DOHH2 (cell line): ENCODE data around the gene PNMA8C.
"Not testable (repeated sequence)": the region's sequence is repeated elsewhere in the genome, so short reads cannot be mapped to it uniquely, and the experiment has no call there.

Experiments
- H3F3A ChIP-seq: fragments of 200-600 bp; sonication (generic), shearing (Covaris generic); 2 replicates; pipeline ENCODE4 v1.6.0; 2016; ENCODE audit warnings: antibody characterized with exemption, mild to moderate bottlenecking; ENCODE audit not compliant: control insufficient read depth, insufficient read depth
- H3K27ac ChIP-seq: fragments of 200-600 bp; sonication (generic); 2 replicates; pipeline ENCODE4 v1.5.1; 2014; ENCODE audit warnings: low read depth, mild to moderate bottlenecking, low read length, moderate library complexity
- H3K27me3 ChIP-seq: fragments of 200-600 bp; sonication (generic); 2 replicates; pipeline ENCODE4 v1.6.1; 2014; ENCODE audit warnings: mild to moderate bottlenecking, low read length, mixed read lengths; ENCODE audit not compliant: control insufficient read depth
- H3K36me3 ChIP-seq: fragments of 200-600 bp; sonication (generic); 2 replicates; pipeline ENCODE4 v1.6.1; 2014; ENCODE audit warnings: mild to moderate bottlenecking, low read length, moderate library complexity, mixed read lengths; ENCODE audit not compliant: control insufficient read depth
- H3K4me1 ChIP-seq: fragments of 200-600 bp; sonication (generic); 2 replicates; pipeline ENCODE4 v1.6.1; 2014; ENCODE audit warnings: mild to moderate bottlenecking, low read length, mixed read lengths; ENCODE audit not compliant: control insufficient read depth
- H3K4me2 ChIP-seq: fragments of 200-600 bp; sonication (generic); 2 replicates; pipeline ENCODE4 v1.6.0; 2014; ENCODE audit warnings: mild to moderate bottlenecking, low read length, moderate library complexity
- H3K4me3 ChIP-seq: fragments of 200-600 bp; sonication (generic); 2 replicates; pipeline ENCODE4 v1.5.1; 2014; ENCODE audit warnings: mild to moderate bottlenecking, low read length, mixed read lengths
- H3K79me2 ChIP-seq: fragments of 200-600 bp; sonication (generic); 2 replicates; pipeline ENCODE4 v1.6.1; 2014; ENCODE audit warnings: mild to moderate bottlenecking, low read length, mixed read lengths; ENCODE audit not compliant: control insufficient read depth
- H3K9me2 ChIP-seq: fragments of 200-600 bp; sonication (generic); replicated peaks from 2 replicates; pipeline ENCODE4 v1.6.1; 2014; ENCODE audit warnings: mild to moderate bottlenecking, low read length, mixed read lengths; ENCODE audit not compliant: control insufficient read depth
- H3K9me3 ChIP-seq: fragments of 200-600 bp; sonication (generic); 2 replicates; pipeline ENCODE4 v1.6.1; 2014; ENCODE audit warnings: antibody characterized with exemption, low read length, mixed read lengths; ENCODE audit not compliant: control insufficient read depth, insufficient read depth
- H4K20me1 ChIP-seq: fragments of 200-600 bp; sonication (generic); 2 replicates; pipeline ENCODE4 v1.6.0; 2014; ENCODE audit warnings: low read depth, mild to moderate bottlenecking, antibody characterized with exemption, low read length, moderate library complexity; ENCODE audit not compliant: control insufficient read depth, insufficient read depth
- CTCF ChIP-seq: fragments of 200-600 bp; sonication (generic); IDR thresholded peaks from one replicate; pipeline ENCODE4 v1.5.1; 2014; ENCODE audit warnings: antibody characterized with exemption, mild to moderate bottlenecking, low read depth, low read length; ENCODE audit not compliant: poor library complexity, severe bottlenecking
- EZH2phosphoT487 ChIP-seq: fragments of 200-600 bp; sonication (generic); IDR thresholded peaks from 2 replicates; pipeline ENCODE4 v1.6.1; 2017; ENCODE audit warnings: borderline replicate concordance, mild to moderate bottlenecking, antibody characterized with exemption, low read length, moderate library complexity, mixed read lengths

The PNMA8C gene

DNA sequence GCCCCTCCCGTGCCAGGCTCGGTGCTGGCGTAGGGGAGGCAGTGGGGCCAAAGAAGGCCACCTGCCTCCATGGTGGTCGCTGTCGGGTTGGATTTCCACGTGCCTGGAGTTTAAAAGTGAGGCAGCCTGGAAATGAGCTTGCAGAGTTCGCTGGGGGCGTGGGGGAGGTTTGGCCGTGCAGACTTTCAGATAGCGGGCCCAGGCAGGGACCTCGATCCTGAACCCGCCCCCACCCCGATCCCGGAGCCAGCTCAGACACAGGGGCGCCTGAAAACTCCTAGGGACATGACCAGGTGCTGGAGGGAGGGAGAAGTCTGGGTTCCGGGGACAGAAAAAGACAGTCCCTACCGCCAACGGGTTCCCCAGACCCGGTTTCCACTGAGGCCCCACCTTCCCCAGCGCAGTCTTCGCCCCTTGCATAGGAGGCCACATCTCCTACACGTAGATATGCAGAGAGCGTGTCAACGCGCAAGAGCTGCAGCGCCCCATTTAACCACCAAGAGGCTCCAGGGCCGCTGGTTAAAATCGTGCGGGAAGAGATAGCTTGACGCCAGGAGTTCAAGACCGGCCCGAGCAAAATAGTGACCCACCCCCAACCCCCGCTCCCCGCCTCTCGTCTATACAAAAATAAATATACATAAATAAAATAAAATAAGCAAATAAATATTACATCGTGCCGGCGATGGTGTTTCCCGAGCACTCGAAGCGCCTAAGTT is 23.8 kb downstream of the PNMA8C start:
- Histone ChIP-seq H3K9me2 (no peaks in the 10 kb centered on the region), H3K4me2 (no peak overlapping the region), H4K20me1 (no peaks in the 10 kb centered on the region), H3K79me2 (no peaks in the 10 kb centered on the region), H3K36me3 (no peaks in the 10 kb centered on the region), H3K4me1 (no peaks in the 10 kb centered on the region), H3K27ac (no peak overlapping the region), H3F3A (no peaks in the 10 kb centered on the region), H3K27me3 (peaks cover 10% of the 10 kb centered on the region), H3K9me3 (no peaks in the 10 kb centered on the region), H3K4me3 (no peak overlapping the region)
- TF ChIP-seq EZH2phosphoT487 (no peak), CTCF (no peak)

GRCh38 chr19:46404055-46404752 is 24.5 kb downstream of the PNMA8C start:
- no peaks in the 10 kb centered on the region for H3K9me2 ChIP-seq
- H3K4me3 ChIP-seq: no peak overlapping the region
- no peaks in the 10 kb centered on the region for H3K36me3 ChIP-seq
- no peaks in the 10 kb centered on the region for H3K79me2 ChIP-seq
- no peaks in the 10 kb centered on the region for H3F3A ChIP-seq
- peaks cover 10% of the 10 kb centered on the region for H3K27me3 ChIP-seq
- no peaks in the 10 kb centered on the region for H4K20me1 ChIP-seq
- TF ChIP-seq EZH2phosphoT487 (no peak), CTCF (no peak)
- H3K4me2 ChIP-seq: no peak overlapping the region
- H3K9me3 ChIP-seq: no peaks in the 10 kb centered on the region
- no peaks in the 10 kb centered on the region for H3K4me1 ChIP-seq
- H3K27ac ChIP-seq: no peak overlapping the region

- Histone ChIP-seq H3K27me3 (peaks cover 8% of the 10 kb centered on the region), H3K9me3 (no peaks in the 10 kb centered on the region), H3K27ac (no peak overlapping the region), H3K4me3 (no peak overlapping the region), H4K20me1 (no peaks in the 10 kb centered on the region), H3K4me1 (no peaks in the 10 kb centered on the region), H3K36me3 (no peaks in the 10 kb centered on the region), H3K9me2 (no peaks in the 10 kb centered on the region), H3K79me2 (no peaks in the 10 kb centered on the region), H3F3A (no peaks in the 10 kb centered on the region), H3K4me2 (no peak overlapping the region)
- TF ChIP-seq EZH2phosphoT487 (no peak), CTCF (no peak)
Measured at GRCh38 chr19:46402725-46403124, 26.0 kb downstream of the PNMA8C start.

- not testable (repeated sequence) for H3K4me2 ChIP-seq, H3K27ac ChIP-seq, H3K27me3 ChIP-seq, H3K36me3 ChIP-seq, H3K79me2 ChIP-seq, H3K9me3 ChIP-seq, H3K4me3 ChIP-seq, H3K4me1 ChIP-seq, H3K9me2 ChIP-seq, H4K20me1 ChIP-seq, H3F3A ChIP-seq
Measured at GRCh38 chr19:46397801-46398479, 30.8 kb downstream of the PNMA8C start.
